Keratinocyte (primary cell): Measurements from ENCODE around the gene SYNCRIP. TPM values are rescaled to one million over a fixed set of nuclear protein-coding genes. Genes with fewer than 3 reads are reported as not detected.

Experiments used
- DNase-seq: peaks from one replicate; pipeline ENCODE4 v3.0.0-alpha.2; 2011; ENCODE audit warnings: low read depth, missing footprints, low spot score
- FAIRE-seq: peaks from 2 replicates; lab custom pipeline; 2011; peaks lifted over from hg19 to GRCh38; lab: Jason Lieb, UNC
- H2AFZ ChIP-seq: 2 replicates; pipeline ENCODE4 v1.6.0; 2012; ENCODE audit warnings: low read length, control low read depth, inconsistent platforms; ENCODE audit not compliant: control insufficient read depth
- H3K27ac ChIP-seq: 2 replicates; pipeline ENCODE4 v1.5.1; 2011; ENCODE audit warnings: low read length; ENCODE audit not compliant: control insufficient read depth, insufficient read depth
- H3K27me3 ChIP-seq: 3 replicates; pipeline ENCODE4 v1.6.0; 2011; ENCODE audit warnings: low read length; ENCODE audit not compliant: control insufficient read depth, insufficient read depth; ENCODE audit errors: extremely low read depth
- H3K36me3 ChIP-seq, 2 experiments: 2 replicates in 1 of 2; 3 replicates in 1 of 2; pipeline ENCODE4 v1.5.1; 2011; ENCODE audit warnings: low read length in 2 of 2, mild to moderate bottlenecking in 1 of 2; ENCODE audit not compliant: control insufficient read depth in 2 of 2, insufficient read depth in 2 of 2; ENCODE audit errors: extremely low read depth in 1 of 2
- H3K4me1 ChIP-seq: 3 replicates; pipeline ENCODE4 v1.5.1; 2011; ENCODE audit warnings: low read length; ENCODE audit not compliant: control insufficient read depth, insufficient read depth; ENCODE audit errors: extremely low read depth
- H3K4me2 ChIP-seq: 3 replicates; pipeline ENCODE4 v1.6.0; 2011; ENCODE audit warnings: low read depth, low read length; ENCODE audit not compliant: control insufficient read depth, insufficient read depth; ENCODE audit errors: extremely low read depth
- H3K4me3 ChIP-seq, 3 experiments: fragments of 200-600 bp in 1 of 3; sonication (generic) in 1 of 3; 2 replicates in 2 of 3; 3 replicates in 1 of 3; pipeline ENCODE4 v1.5.1; 2011 to 2016; ENCODE audit warnings: low read length in 3 of 3, mild to moderate bottlenecking in 3 of 3, control low read depth in 2 of 3, inconsistent platforms in 1 of 3, low read depth in 1 of 3, mixed read lengths in 1 of 3, mixed run types in 1 of 3, moderate library complexity in 1 of 3; ENCODE audit not compliant: control insufficient read depth in 2 of 3, insufficient read depth in 2 of 3; ENCODE audit errors: extremely low read depth in 1 of 3
- H3K79me2 ChIP-seq: 2 replicates; pipeline ENCODE4 v1.6.0; 2012; ENCODE audit warnings: low read length; ENCODE audit not compliant: control insufficient read depth, insufficient read depth
- H3K9ac ChIP-seq: 3 replicates; pipeline ENCODE4 v1.6.0; 2011; ENCODE audit warnings: low read length; ENCODE audit not compliant: control insufficient read depth, insufficient read depth; ENCODE audit errors: extremely low read depth
- H3K9me1 ChIP-seq: 3 replicates; pipeline ENCODE4 v1.6.0; 2011; ENCODE audit warnings: low read length; ENCODE audit not compliant: control insufficient read depth, insufficient read depth; ENCODE audit errors: extremely low read depth
- H3K9me3 ChIP-seq: 2 replicates; pipeline ENCODE4 v1.5.1; 2012; ENCODE audit warnings: low read depth, low read length; ENCODE audit not compliant: control insufficient read depth
- H4K20me1 ChIP-seq: 3 replicates; pipeline ENCODE4 v1.6.0; 2011; ENCODE audit warnings: low read length; ENCODE audit not compliant: control insufficient read depth, insufficient read depth; ENCODE audit errors: extremely low read depth
- CTCF ChIP-seq, 3 experiments: IDR thresholded peaks in 1 of 3; conservative IDR thresholded peaks in 1 of 3; optimal IDR thresholded peaks in 1 of 3; 2 replicates in 2 of 3; 3 replicates in 1 of 3; pipeline versions ENCODE3 to v1.5.1; 2011; ENCODE audit warnings: low read length in 3 of 3, mild to moderate bottlenecking in 3 of 3, moderate library complexity in 2 of 3, control low read depth in 1 of 3, inconsistent platforms in 1 of 3; ENCODE audit not compliant: insufficient read depth in 2 of 3; ENCODE audit errors: extremely low read depth in 1 of 3
- EZH2 ChIP-seq: IDR thresholded peaks from one replicate; pipeline ENCODE4 v1.6.1; 2012; ENCODE audit warnings: inconsistent platforms, mild to moderate bottlenecking, low read length, moderate library complexity
- dilution Hi-C: fragments of 300-500 bp; cut with MboI; formaldehyde crosslinking; loops from one replicate; pipeline ENCODE4 v1.7.0; 2020; ENCODE audit warnings: low sequenced_read_pairs; ENCODE audit not compliant: extremely low pct_ligation_motif_present
- polyA plus RNA-seq, 5 experiments: library from polyadenylated mRNA; depleted of rRNA in 3 of 5; stranded (reverse) in 3 of 5; stranded (forward) in 1 of 5; unstranded in 1 of 5; fragments of >200 nt; gene quantifications; 1 replicate in 1 of 5; 2 replicates in 3 of 5; 3 replicates in 1 of 5; pipeline versions ENCODE4 v1.2.1 to v1.2.3, GENCODE V29; 2011 to 2012; ENCODE audit warnings: missing spikeins in 2 of 5, low read depth in 1 of 5, low replicate concordance in 1 of 5

SYNCRIP gene
- polyA plus RNA-seq, 1 donor (not counting 4 experiments of a cell fraction or from before 2014, with no cell fraction given): 56.8 TPM

GRCh38 chr6:85660181-85660611 is 17.5 kb upstream of the SYNCRIP start:
- Histone ChIP-seq H3K4me2 (peak overlapping the region; percentile 25), H3K9me1 (no peaks in the 10 kb centered on the region), H3K4me3 (no peak overlapping the region), H3K27me3 (no peaks in the 10 kb centered on the region), H4K20me1 (no peaks in the 10 kb centered on the region), H3K27ac (no peak overlapping the region), H2AFZ (peak overlapping the region; percentile 76), H3K9ac (no peak overlapping the region), H3K36me3 (no peaks in the 10 kb centered on the region), H3K79me2 (no peaks in the 10 kb centered on the region), H3K9me3 (no peaks in the 10 kb centered on the region), H3K4me1 (peaks cover 4% of the 10 kb centered on the region)
- TF ChIP-seq EZH2 (no peak), CTCF (optimal IDR thresholded peaks at IDR 0.05 in 1 of 3, IDR thresholded peaks at IDR 0.05 in 1 of 3, conservative IDR thresholded peaks at IDR 0.05 in 1 of 3; ENCODE audit: extremely low read depth in 1 of 3, insufficient read depth in 2 of 3, low read length in 3 of 3) (peak in 1 of 3 experiments; percentile 41)
- FAIRE-seq (peak; percentile 79), DNase-seq (no peak)
- dilution Hi-C loops: no loop called here

DNA sequence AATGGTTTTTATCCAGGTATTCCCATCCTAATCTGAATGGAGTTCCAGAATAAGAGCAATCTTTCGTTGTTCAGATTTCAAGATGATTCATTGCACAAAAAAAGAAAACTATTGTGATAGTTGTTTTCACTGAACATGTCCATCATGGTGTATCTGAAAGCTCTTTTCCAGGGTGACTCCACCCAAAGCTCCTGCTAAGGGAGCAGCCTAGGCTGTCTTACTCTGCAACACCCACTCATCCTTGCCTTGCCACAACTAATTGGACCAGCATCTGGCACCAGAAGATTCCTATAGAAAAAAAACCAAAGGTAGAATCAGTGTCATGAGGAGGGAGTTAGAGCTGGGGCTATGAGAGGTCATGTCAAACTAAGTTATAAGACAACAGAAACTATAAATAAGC is 7.9 kb upstream of the SYNCRIP start:
- dilution Hi-C loops: no loop called here
- H3K4me3 ChIP-seq: no peak overlapping the region

More for the DNA sequence above, 7.9 kb upstream of the SYNCRIP start:
- DNase-seq (no peak), FAIRE-seq (no peak)
- Histone ChIP-seq H3K27ac (no peak overlapping the region), H3K9ac (no peak overlapping the region), H3K9me3 (no peaks in the 10 kb centered on the region), H3K4me1 (no peaks in the 10 kb centered on the region), H2AFZ (no peak overlapping the region), H3K27me3 (no peaks in the 10 kb centered on the region), H3K79me2 (no peaks in the 10 kb centered on the region), H3K9me1 (no peaks in the 10 kb centered on the region), H3K36me3 (no peaks in the 10 kb centered on the region), H3K4me2 (no peak overlapping the region), H4K20me1 (no peaks in the 10 kb centered on the region)
- no peak for TF ChIP-seq EZH2
- no peak for TF ChIP-seq CTCF (optimal IDR thresholded peaks at IDR 0.05 in 1 of 3, IDR thresholded peaks at IDR 0.05 in 1 of 3, conservative IDR thresholded peaks at IDR 0.05 in 1 of 3; ENCODE audit: extremely low read depth in 1 of 3, insufficient read depth in 2 of 3, low read length in 3 of 3)
